Cardiac muscle cell (in vitro differentiated cells and primary cell): ENCODE data around the gene KRT17. TPM values are rescaled to one million over a fixed set of nuclear protein-coding genes. Genes with fewer than 3 reads are reported as not detected.

Source experiments
- DNase-seq, 2 donors: peaks; one replicate each; pipeline versions ENCODE4 v3.0.0 to v3.0.0-alpha.2; 2010 to 2017; ENCODE audit warnings: low read depth in 1 of 2, low spot score in 1 of 2
- H3K27ac ChIP-seq: fragments of 200-600 bp; sonication (generic); 2 replicates; pipeline ENCODE4 v1.5.1; 2016
- H3K27me3 ChIP-seq: fragments of 200-600 bp; sonication (generic); 2 replicates; pipeline ENCODE4 v1.6.0; 2016; ENCODE audit warnings: control low read depth
- H3K36me3 ChIP-seq: fragments of 200-600 bp; sonication (generic); 2 replicates; pipeline ENCODE4 v1.5.1; 2016; ENCODE audit warnings: control low read depth
- H3K4me1 ChIP-seq: fragments of 200-600 bp; sonication (generic); 2 replicates; pipeline ENCODE4 v1.8.1; 2017; ENCODE audit warnings: low read depth, mild to moderate bottlenecking, mixed run types
- H3K4me3 ChIP-seq: fragments of 200-600 bp; sonication (generic); 2 replicates; pipeline ENCODE4 v1.5.1; 2016; ENCODE audit warnings: mild to moderate bottlenecking
- H3K9me3 ChIP-seq: fragments of 200-600 bp; sonication (generic); 2 replicates; pipeline ENCODE4 v1.5.1; 2017; ENCODE audit warnings: low read depth, mild to moderate bottlenecking, control low read depth
- CTCF ChIP-seq: IDR thresholded peaks from 2 replicates; pipeline ENCODE4 v1.5.1; 2012; ENCODE audit warnings: low read depth, mild to moderate bottlenecking, low read length
- polyA plus RNA-seq: library from polyadenylated mRNA; unstranded; fragments of >200 nt; fragmentation: Nextera tagmentation; extraction: Ambion mirVana; gene quantifications from 2 replicates; pipeline ENCODE4 v1.2.1, GENCODE V29; 2016
- total RNA-seq: library from RNA; depleted of rRNA; stranded (reverse); fragments of >200 nt; gene quantifications from 2 replicates; pipeline ENCODE4 v1.2.3, GENCODE V29; 2016

The KRT17 gene
- total and polyA plus RNA-seq, 2 experiments from 2014 or later, result 1.2 TPM; not detected in 1

- H3K9me3 ChIP-seq, result no peaks in the 10 kb centered on the region
- TF ChIP-seq CTCF, result no peak
- no peak overlapping the region for H3K4me3 ChIP-seq
- no peaks in the 10 kb centered on the region for H3K36me3 ChIP-seq
- DNase-seq, result no peak
- no peaks in the 10 kb centered on the region for H3K4me1 ChIP-seq
- no peaks in the 10 kb centered on the region for H3K27me3 ChIP-seq
- H3K27ac ChIP-seq, result no peak overlapping the region
Measured at GRCh38 chr17:41638941-41639340, 14.6 kb upstream of the KRT17 start.

- H3K4me3 ChIP-seq, result no peak overlapping the region
- no peaks in the 10 kb centered on the region for H3K4me1 ChIP-seq
- no peaks in the 10 kb centered on the region for H3K27me3 ChIP-seq
- no peak for DNase-seq
- H3K9me3 ChIP-seq, result no peaks in the 10 kb centered on the region
- no peak for TF ChIP-seq CTCF
- H3K36me3 ChIP-seq, result no peaks in the 10 kb centered on the region
- H3K27ac ChIP-seq, result no peak overlapping the region
Measured at GRCh38 chr17:41638194-41638593, 13.8 kb upstream of the KRT17 start.

GRCh38 chr17:41636652-41637051 lies 12.3 kb upstream of the KRT17 start:
- no peaks in the 10 kb centered on the region for H3K27me3 ChIP-seq
- no peaks in the 10 kb centered on the region for H3K9me3 ChIP-seq
- no peak overlapping the region for H3K27ac ChIP-seq
- H3K36me3 ChIP-seq, result no peaks in the 10 kb centered on the region
- no peak for TF ChIP-seq CTCF
- H3K4me3 ChIP-seq, result no peak overlapping the region
- DNase-seq, result no peak
- no peaks in the 10 kb centered on the region for H3K4me1 ChIP-seq

GRCh38 chr17:41635121-41636097 lies 11.0 kb upstream of the KRT17 start:
- Histone ChIP-seq H3K27ac (no peak overlapping the region), H3K4me3 (no peak overlapping the region), H3K36me3 (no peaks in the 10 kb centered on the region), H3K27me3 (no peaks in the 10 kb centered on the region), H3K4me1 (no peaks in the 10 kb centered on the region), H3K9me3 (no peaks in the 10 kb centered on the region)
- DNase-seq, result peak in 1 of 2 donors; percentile 26
- no peak for TF ChIP-seq CTCF

- no peaks in the 10 kb centered on the region for H3K36me3 ChIP-seq
- H3K27me3 ChIP-seq, result no peaks in the 10 kb centered on the region
- no peaks in the 10 kb centered on the region for H3K9me3 ChIP-seq
- H3K4me3 ChIP-seq, result no peak overlapping the region
- no peak for TF ChIP-seq CTCF
- H3K27ac ChIP-seq, result no peak overlapping the region
- H3K4me1 ChIP-seq, result no peaks in the 10 kb centered on the region
- no peak for DNase-seq
Measured at GRCh38 chr17:41634639-41635038, 10.3 kb upstream of the KRT17 start.
